HG02840 (cell line): Measurements from ENCODE around the gene HECTD1.
"Not testable (repeated sequence)": the region's sequence is repeated elsewhere in the genome, so short reads cannot be mapped to it uniquely, and the experiment has no call there.

Experiments
- ATAC-seq: cut with Tn5 transposase; IDR thresholded peaks from one replicate; pipeline ENCODE4 v1.9.1; 2021; ENCODE audit warnings: mild to moderate bottlenecking, moderate library complexity, moderate number of reproducible peaks; ENCODE audit not compliant: unreplicated experiment, low FRiP score

HECTD1 gene

DNA sequence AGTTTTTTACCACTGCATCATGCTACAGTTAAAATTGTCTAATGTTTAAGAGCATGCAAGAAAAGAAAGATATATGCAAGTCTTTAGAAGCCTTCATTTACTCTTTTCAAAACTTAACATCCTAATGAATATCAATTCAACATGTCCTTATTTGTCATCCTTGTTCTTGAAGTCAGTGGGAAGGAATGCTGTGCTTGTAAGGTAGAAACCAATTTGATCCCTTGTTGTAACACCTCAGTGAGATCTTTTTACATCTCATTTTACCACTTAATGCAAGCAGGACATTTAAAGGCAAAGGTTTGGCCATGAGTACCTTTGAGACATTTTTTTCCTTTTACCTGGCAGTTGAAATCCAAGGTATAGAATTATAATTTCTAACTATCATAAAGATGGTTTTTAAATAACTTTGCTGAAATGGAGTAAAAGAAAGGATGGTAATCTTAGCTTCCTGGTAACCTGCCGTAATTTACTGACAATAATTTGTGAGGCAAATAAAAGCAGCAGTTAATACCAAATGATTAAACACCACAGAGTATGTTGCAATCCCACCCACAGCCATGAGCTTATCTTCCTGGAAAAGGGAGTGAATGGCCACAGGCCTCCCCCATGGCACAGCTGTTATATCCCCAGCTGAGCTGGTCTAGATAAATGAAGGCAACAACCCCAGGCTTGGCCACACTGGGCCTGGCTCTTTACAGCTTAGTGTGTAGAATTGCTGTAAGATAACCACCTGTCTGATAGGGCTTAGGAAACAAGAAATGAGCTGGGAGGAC is 148.3 kb downstream of the HECTD1 start:
- ATAC-seq = no peak

DNA sequence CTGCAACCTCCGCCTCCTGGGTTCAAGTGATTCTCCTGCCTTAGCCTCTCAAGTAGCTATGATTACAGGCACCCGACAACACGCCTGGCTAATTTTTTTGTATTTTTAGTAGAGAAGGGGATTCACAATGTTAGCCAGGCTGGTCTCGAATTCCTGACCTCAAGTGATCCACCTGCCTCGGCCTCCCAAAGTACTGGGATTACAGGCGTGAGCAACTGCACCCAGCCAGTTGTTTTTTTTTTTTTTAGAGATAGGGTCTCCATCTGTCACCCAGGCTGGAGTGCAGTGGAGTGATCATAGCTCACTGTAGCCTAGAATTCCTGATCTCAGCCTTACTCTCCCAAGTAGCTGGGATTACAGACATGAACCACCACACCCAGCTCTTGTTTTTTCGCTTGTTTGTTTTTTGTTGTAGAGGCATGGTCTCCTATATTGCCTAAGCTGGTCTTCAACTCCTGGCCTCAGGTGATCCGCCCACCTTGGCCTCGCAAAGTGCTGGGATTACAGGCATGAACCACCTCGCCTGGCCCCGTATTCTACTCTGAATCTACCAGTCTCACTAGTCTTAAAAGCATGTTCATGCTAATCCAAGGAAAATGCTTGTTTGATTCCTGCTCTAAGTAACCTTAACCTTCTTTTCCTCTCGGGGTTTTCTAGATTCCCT is 149.8 kb downstream of the HECTD1 start:
- no peak for ATAC-seq

DNA sequence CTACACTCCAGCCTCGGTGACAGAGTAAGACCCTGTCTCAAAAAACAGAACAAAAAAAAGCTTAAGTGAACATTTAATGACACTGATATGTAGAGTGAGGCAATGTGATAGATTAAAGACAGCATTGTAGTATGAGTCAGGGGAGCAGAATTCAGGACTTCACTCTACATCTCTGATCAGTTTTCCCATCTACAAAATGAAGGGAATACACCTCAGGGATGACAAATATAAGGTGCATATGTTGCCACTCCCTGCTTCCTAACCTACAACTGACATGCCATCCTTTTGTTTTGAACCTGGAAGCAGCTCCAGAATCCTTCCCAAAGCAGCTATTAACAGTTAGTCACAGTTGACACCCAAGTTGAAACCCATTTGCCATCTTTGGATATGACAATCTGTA is 150.6 kb downstream of the HECTD1 start:
- no peak for ATAC-seq

DNA sequence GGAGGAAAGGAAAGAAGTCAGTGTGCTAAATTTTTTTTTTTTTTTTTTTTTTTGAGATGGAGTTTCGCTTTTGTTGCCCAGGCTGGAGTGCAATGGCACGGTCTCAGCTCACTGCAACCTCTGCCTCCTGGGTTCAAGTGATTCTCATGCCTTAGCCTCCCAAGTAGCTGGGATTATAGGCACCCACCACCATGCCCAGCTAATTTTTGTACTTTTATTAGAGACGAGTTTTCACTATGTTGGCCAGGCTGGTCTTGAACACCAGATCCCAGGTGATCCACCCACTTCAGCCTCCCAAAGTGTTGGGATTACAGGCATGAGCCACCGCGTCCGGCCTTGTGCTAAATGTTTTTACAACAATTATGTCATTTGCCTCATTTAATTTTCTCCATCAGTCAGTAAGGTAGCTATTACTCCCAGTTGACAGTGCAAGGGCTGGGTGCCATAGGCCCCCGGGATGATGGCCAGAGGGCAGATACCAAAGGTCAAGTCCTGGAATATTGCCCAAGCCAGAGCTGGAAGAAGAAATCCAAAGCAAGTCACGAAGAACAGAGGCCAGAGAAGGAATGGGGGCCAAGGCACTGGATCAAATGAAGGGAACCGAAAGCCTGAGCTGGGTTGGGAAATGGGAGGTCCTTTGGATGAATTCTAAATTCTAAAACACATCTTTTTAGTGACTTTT is 154.5 kb downstream of the HECTD1 start:
- not testable (repeated sequence) for ATAC-seq

DNA sequence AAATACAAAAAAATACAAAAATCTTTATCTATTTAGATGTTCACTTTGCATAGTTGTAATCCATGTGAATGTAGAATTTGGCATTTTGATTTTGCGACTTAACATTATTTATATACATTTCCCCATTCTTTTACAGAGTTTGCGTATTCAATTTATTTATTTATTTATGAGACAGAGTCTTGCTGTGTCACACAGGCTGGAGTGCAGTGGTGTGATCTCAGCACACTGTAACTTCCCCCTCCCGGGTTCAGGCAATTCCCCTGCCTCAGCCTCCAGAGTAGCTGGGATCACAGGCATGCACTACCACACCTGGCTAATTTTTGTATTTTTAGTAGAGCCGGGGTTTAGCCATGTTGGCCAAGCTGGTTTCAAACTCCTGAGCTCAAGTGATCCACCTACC is 156.1 kb downstream of the HECTD1 start:
- no peak for ATAC-seq

DNA sequence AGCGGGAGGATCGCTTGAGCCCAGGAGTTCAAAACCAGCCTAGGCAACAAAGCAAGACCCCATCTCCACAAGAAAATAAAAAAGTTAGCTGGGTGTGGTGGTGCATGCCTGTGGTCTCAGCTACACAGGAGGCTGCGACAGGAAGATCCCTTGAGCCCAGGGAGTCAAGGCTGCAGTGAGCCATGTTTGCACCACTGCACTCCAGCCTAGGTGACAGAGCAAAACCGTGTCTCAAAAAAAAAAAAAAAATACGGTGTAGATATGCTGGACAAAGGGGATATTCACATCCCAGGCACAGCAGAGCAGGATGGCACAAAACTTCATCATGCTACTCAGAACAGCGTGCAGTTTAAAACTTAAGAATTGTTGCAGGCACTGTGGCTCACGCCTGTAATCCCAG is 156.6 kb downstream of the HECTD1 start:
- ATAC-seq = no peak
